ELR (cell line): ENCODE results near the gene AHNAK2.

Experiments used
- DNase-seq: peaks from one replicate; pipeline ENCODE4 v3.0.0-alpha.2; 2015; ENCODE audit warnings: low read depth

The AHNAK2 gene

DNA sequence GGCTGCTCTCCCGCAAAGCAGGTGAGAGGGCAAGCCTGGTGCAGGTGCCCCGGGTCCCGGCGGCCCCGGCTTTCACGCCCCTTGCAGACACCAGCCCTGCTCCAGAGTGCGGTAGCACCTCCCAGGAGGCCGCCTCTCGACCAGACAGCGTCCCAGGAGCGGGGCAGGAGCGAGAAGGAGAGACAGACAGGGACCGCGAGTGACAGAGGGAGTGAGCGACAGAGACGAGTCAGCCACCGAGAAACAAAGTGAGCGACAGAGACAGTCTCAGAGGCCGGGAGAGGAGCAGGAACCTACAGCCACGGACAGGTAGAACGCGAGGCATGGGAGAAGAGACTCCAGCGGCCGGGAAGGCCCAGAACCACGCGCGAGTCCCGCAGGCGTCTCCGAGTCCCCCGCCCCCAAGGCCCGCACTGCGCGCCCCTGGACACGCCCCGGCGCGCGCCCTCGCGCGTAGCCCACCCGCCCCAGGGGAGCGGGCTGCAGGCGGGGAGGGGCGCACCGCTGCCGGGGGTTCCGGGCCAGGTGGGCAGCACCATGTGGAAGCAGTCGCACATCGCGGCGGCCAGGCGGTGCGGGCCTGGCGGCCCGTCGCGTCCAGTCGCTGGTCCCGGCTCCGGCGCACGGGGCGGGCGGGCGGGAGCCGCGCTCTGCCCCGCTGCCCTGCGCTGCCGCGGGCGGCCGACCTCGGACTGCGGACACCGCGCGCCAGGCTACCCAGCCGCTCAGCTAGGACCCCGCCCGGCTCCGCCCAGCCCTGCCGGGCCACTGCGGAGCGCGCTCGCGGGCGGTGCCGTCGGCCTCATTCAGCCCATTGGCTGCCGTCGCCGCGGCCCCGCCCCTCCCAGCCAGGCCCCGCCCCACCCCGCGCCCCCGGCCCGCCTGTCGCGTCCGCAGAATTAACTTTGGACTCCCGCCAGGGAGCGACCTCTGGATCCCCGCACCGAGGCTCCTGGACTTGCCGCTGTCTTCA lies at the start of gene AHNAK2:
TSS of gene AHNAK2 (minus strand) at position 694 of the 973 bp plus-strand sequence. CDS start at position 557, 137 bp downstream.
- DNase-seq, result peak; percentile 90

- peak; percentile 66 for DNase-seq
Measured at GRCh38 chr14:105027718-105028117, 49.5 kb upstream of the AHNAK2 start.

DNA sequence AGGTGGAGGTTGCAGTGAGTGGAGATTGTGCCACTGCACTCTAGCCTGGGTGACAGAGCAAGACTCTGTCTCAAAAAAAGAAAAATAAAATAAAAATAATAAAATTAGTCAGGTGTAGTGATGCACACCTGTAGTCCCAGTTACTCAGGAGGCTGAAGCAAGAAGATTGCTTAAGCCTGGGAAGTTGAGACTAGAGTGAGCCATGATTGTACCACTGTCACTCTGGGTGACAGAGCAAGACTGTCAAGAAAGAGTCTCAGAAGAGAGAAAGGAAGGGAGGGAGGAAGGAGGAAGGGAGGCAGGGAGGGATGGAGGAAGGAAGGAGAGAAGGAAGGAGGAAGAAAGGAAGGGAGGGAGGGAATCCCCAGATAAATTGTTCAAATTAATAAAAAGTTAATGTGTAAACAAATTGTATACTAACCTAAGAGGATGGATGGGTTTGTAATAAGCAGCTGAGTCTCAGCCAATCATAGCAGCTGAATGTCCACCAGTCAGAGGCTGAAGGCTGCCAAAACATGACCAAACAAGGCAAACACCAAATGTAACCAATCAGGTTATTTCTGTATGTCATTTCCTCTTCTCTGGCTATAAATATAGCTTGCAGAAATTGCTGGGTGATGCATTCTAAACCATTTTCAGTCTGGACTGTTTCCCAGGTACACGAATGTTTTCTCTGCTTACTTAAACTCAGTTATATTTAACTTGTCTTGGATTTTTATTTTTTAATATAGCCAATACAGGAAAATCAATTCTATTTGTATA lies 48.8 kb upstream of the AHNAK2 start:
- DNase-seq, result peak; percentile 65

- DNase-seq, result peak; percentile 98
Measured at GRCh38 chr14:105026033-105026785, 48.0 kb upstream of the AHNAK2 start.

DNA sequence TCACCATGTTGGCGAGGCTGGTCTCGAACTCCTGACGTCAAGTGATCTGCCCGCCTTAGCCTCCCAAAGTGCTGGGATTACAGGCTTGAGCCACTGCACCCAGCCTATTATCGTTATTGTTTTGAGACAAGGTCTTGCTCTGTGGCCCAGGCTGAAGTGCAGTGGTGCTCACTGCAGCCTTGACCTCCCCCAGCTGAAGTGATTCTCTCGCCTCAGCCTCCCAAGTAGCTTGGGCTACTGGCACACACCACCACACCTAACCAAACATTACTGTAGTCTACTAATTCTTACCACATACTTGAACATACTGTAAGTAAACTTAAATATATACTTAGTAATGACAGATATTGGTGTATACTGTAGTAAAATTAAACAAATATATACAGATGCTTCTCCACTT lies 47.3 kb upstream of the AHNAK2 start:
- no peak for DNase-seq

DNA sequence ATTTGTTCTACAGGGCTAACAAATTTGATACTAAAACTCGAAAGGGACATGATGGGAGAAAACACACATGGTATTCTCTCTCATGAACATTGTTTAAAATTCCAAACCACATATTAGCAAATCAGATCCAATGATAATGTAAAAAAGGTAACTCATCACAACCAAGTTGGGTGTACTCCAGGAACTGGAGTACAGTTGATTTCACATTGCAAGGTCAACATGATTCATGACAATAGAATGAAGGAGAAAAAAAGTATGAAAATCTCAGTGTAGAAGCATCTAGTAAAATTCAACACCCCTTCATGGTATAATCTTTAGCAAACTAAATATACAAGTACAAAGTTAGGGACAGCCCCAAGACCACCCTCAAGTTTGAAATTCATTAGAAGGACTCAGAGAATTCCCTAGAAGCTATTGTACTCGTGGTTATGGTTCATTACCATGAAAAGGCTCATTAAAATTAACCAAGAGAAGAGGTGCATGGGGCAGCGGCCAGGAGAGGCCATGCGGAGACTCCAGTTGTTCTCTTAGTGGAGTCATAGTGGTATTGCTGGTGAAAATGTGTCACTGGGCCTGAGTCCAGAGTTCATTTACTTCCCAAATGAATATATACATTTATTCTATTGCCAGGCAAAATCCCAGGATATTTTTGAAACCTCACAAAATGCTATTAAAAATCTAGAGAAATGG lies 45.8 kb upstream of the AHNAK2 start:
- DNase-seq, result peak; percentile 97

GRCh38 chr14:105023144-105023543 lies 45.0 kb upstream of the AHNAK2 start:
- peak; percentile 84 for DNase-seq

DNA sequence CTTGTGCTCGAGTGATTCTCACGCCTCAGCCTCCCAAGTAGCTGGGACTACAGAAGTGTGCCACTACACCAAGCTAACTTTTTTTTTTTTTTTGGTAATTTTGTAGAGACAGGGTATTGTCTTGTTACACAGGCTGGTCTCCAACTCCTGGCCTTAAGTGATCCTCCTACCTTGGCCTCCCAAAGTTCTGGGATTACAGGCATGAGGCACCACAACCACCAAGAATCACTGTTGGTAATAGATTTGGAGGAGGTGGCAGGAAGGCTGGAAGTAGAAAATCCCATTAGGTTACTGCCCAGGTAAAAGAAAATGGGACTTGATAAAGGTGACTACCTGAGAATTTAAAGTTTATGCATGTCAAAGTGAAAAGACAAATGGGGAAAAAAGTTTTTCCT lies 44.1 kb upstream of the AHNAK2 start:
- peak; percentile 56 for DNase-seq

DNA sequence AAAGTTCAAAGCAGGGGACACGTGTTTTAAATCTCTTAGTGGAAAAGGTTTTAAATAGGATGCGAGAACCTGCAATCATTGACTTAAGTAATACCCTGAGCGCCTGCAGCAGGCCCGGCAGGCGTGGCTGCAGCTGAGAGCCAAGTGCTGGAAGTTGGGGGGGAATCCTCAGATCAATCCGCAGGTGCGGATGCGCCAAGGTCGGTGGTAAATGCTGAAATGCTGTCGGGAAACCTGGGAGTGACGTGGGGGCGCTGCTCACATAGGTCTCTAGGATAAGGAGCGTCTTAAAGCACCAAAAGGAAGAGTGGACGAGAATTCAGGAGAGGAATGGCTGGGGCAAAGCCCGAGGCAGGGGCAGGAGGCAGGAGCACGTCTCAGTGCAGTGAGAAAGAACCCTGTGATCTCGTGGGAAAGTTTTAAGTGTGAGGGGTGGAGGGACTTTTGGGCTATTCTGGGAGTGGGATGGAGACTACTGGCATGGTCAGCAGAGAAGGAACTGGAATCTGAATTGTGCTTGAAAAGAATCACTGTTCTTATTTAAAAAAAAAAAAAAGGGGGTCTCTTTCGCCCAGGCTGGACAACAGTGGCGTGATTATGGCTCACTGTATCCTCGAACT lies 43.6 kb upstream of the AHNAK2 start:
- peak; percentile 70 for DNase-seq

GRCh38 chr14:105020815-105021655 lies 42.9 kb upstream of the AHNAK2 start, which contains the start of gene CDCA4:
TSS of gene CDCA4 (minus strand) at chr14:105021083. CDS start at chr14:105011929, 9,154 bp downstream.
- DNase-seq, result peak; percentile 99

DNA sequence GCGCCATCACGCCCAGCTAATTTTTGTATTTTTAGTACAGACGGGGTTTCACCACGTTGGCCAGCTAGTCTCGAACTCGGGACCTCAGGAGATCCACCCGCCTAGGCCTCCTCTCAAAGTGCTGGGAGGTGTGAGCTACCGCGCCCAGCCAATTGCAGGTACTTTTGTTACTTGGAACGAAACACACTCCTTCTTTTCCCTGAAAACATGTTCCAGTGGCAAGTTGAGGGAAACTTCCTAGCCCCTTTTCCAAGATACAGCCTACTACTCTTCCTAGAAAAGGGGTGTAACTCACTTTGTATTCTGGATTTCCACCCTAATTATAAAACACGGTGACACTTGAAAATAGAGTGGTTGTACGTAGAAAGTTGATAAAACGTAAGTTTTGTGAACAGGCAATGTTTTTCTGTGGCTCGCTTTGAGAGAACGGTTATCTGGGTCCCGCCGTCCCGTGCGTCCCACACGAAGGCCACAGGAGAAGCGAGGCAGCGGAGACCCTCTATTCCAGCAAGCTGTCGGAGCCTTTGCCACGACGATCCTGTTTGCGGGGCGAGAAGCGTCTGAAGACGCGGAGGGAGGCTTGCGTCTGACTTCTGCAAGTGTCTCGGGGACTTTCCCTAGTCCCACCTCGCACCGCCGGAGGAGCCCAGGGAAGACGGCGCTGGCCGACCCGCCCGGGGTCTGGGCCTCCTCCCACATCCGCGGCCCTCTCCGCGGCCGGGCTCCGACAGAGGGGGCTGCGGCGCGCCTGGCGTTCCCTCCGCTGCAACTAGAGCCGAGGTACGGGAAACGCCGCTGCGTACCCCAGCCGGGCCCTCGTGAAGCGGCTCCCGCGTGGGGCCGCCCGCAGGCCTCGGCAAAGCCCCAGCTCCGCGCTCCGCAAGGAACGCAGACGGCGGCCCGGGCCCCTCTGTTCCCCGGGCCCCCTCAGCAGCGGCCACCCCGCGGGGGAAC lies 42.0 kb upstream of the AHNAK2 start:
- DNase-seq, result peak; percentile 57

DNA sequence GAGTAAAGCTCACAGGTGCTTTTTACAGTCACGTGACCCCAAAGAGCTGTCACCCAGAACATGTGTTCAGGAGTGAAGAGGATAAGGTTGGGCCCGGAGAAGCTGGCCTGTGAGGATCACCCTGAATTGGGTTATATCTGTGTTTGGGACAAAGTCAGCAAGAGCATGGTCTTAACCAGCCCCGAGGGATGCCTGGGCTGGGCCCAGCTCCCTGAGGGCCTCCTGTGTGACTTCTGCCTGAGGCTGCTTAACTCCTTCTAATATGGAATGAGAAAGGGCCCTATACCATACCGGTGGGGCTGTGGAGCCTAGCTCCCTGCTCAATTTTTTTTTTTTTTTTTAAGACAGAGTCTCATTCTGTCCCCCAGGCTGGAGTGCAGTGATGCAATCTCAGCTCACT lies 40.2 kb upstream of the AHNAK2 start:
- no peak for DNase-seq

GRCh38 chr14:105015905-105016304 lies 37.7 kb upstream of the AHNAK2 start:
- DNase-seq, result no peak

GRCh38 chr14:105015242-105015641 lies 37.1 kb upstream of the AHNAK2 start:
- no peak for DNase-seq

- DNase-seq, result no peak
Measured at GRCh38 chr14:105014631-105015030, 36.5 kb upstream of the AHNAK2 start.

DNA sequence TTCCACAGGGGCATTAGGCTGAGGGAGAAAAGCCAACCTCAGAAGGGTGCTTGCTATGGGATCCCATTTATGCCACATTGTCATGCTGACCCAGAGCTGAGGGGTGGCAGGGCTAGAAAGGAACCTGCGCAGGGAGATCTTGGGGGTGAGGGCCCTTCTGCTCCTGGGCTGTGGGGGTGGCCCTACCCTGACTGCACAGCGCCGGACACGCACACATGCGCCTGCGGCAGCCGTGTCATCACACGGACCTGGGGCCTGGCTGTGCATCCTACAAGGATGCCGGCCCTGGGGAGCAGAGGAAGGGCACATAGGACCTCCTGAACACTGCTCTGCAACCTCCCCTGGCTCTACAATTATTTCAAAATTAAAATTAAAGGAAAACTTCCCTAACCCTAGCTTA lies 35.9 kb upstream of the AHNAK2 start:
- no peak for DNase-seq

GRCh38 chr14:105013150-105013785 lies 35.1 kb upstream of the AHNAK2 start:
- no peak for DNase-seq
